Muscle layer of colon (tissue), 2 donors: ENCODE measurements around the gene CLEC2L.

Source experiments
- H3K27ac ChIP-seq: one replicate; pipeline ENCODE4 v1.7.0; 2013; ENCODE audit warnings: low read depth, mild to moderate bottlenecking, low read length, moderate library complexity
- H3K27me3 ChIP-seq, 2 donors: one replicate each; pipeline ENCODE4 v1.7.0; 2013; ENCODE audit warnings: low read length in 2 of 2, mild to moderate bottlenecking in 2 of 2; ENCODE audit not compliant: insufficient read depth in 2 of 2, control insufficient read depth in 1 of 2
- H3K36me3 ChIP-seq: one replicate; pipeline ENCODE4 v1.7.0; 2013; ENCODE audit warnings: mild to moderate bottlenecking, low read length; ENCODE audit not compliant: insufficient read depth
- H3K4me1 ChIP-seq: one replicate; pipeline ENCODE4 v1.7.0; 2013; ENCODE audit warnings: mild to moderate bottlenecking, low read length; ENCODE audit not compliant: insufficient read depth
- H3K4me3 ChIP-seq, 2 donors: one replicate each; pipeline ENCODE4 v1.7.0; 2013; ENCODE audit warnings: low read length in 2 of 2, low read depth in 1 of 2, mild to moderate bottlenecking in 1 of 2, moderate library complexity in 1 of 2
- H3K9ac ChIP-seq: one replicate; pipeline ENCODE4 v1.7.0; 2013; ENCODE audit warnings: low read length
- H3K9me3 ChIP-seq: one replicate; pipeline ENCODE4 v1.7.0; 2013; ENCODE audit warnings: mild to moderate bottlenecking, low read length
- donor health status: abdominal sarcoma.
- donor health status: Adenocarcinoma of cecum.

The CLEC2L gene

GRCh38 chr7:139560678-139561077, 37.2 kb downstream of the CLEC2L start:
- no peaks in the 10 kb centered on the region for H3K36me3 ChIP-seq
- H3K27me3 ChIP-seq, result no peaks in the 10 kb centered on the region
- no peak overlapping the region for H3K27ac ChIP-seq
- H3K4me1 ChIP-seq, result no peaks in the 10 kb centered on the region
- no peak overlapping the region for H3K9ac ChIP-seq
- H3K9me3 ChIP-seq, result no peaks in the 10 kb centered on the region
- H3K4me3 ChIP-seq, result no peak overlapping the region

DNA sequence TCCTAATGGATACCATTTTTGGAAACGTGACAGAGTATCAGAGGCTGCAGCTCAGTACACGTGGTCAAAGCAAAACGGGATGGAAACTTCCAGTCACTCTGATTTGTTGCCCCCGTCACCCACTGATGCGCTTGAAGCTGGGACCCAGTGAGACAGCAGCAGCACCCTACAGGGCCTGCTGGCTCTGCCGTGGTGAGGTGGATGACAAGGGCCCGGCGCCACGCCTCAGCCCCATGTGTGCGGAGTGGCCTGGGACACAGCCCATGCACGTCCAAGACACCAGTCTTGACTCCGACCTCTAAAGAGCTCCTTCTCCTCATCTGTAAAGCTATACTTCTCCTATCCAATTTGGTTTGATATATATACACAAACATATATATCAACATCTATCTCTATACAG, 39.0 kb downstream of the CLEC2L start:
- Histone ChIP-seq H3K27ac (no peak overlapping the region), H3K4me3 (no peak overlapping the region), H3K27me3 (no peaks in the 10 kb centered on the region), H3K4me1 (no peaks in the 10 kb centered on the region), H3K9ac (no peak overlapping the region), H3K36me3 (no peaks in the 10 kb centered on the region), H3K9me3 (no peaks in the 10 kb centered on the region)

GRCh38 chr7:139562961-139563565, 39.6 kb downstream of the CLEC2L start:
- H3K36me3 ChIP-seq, result no peaks in the 10 kb centered on the region
- H3K9me3 ChIP-seq, result no peaks in the 10 kb centered on the region
- H3K4me1 ChIP-seq, result no peaks in the 10 kb centered on the region
- H3K27ac ChIP-seq, result no peak overlapping the region
- H3K9ac ChIP-seq, result no peak overlapping the region
- no peak overlapping the region for H3K4me3 ChIP-seq
- no peaks in the 10 kb centered on the region for H3K27me3 ChIP-seq

- Histone ChIP-seq H3K9me3 (no peaks in the 10 kb centered on the region), H3K27me3 (no peaks in the 10 kb centered on the region), H3K4me3 (no peak overlapping the region), H3K36me3 (no peaks in the 10 kb centered on the region), H3K4me1 (no peaks in the 10 kb centered on the region), H3K9ac (no peak overlapping the region), H3K27ac (no peak overlapping the region)
These were observed 40.4 kb downstream of the CLEC2L start for GRCh38 chr7:139563856-139564255.

DNA sequence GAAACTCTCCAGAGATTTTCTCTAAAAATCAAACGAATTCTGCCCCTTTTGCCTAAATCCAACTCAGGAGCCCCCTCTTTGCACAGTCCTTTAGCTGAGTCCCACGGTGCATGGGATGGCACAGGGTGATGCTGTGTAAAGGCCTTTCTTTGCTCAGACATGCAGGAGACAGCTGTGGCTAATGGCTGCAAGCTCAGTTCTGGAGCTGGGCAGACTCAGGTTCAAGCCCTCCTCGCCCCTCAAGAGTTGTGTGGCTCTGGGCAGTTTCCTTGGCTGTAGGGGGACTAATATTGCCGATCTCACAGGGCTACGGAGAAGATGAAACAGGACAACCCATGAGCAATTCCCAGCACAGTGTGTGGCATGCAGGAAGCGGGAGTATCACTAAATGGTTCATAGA, 42.6 kb downstream of the CLEC2L start:
- H3K36me3 ChIP-seq, result no peaks in the 10 kb centered on the region
- H3K4me1 ChIP-seq, result no peaks in the 10 kb centered on the region
- H3K4me3 ChIP-seq, result no peak overlapping the region
- H3K9ac ChIP-seq, result no peak overlapping the region
- H3K27me3 ChIP-seq, result no peaks in the 10 kb centered on the region
- no peaks in the 10 kb centered on the region for H3K9me3 ChIP-seq
- no peak overlapping the region for H3K27ac ChIP-seq

DNA sequence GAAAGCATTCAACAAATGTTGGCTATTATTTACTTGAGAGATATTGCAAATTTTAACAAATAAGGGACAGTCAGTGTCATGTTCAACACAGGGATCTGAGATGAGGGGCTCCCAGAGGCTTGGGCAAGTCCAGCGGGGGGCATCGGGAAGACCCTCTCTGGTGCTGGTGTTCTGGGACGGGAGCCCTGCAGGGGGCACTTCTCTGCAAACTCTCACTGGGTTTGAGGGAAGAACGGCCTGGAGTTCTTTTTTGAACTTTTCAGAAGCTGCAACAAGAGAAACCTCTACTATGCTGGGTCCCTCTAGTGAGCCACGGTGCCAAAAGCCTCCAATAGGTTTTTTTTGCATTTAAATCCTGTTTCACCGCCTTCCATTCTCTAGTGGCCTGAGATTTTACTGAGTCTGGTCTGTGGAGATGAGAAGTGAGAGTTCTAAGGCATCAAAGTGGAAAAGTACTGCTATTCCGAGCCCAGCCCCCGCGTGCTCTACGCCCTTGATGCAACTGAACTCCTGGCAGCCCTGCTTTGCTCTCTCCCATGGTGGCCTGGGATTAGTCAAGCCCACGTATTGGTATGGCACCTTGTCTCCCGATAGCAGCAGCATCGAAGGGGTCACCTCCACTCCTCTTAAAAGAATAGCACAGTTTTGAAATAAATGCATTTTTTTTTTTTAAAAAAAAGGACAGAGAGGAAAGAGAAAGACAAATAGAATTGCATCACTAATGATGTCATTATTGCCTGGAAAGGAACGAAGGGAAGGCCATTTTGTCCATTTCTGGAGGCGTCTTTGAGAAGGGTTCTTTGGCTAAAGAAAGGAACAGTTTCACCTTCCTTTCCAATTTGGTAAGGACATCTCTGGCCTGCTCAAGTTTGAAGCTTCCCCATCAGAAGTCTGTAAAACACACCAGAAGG, 43.5 kb downstream of the CLEC2L start:
- Histone ChIP-seq H3K27ac (no peak overlapping the region), H3K9ac (no peak overlapping the region), H3K27me3 (no peaks in the 10 kb centered on the region), H3K9me3 (no peaks in the 10 kb centered on the region), H3K4me1 (no peaks in the 10 kb centered on the region), H3K4me3 (no peak overlapping the region), H3K36me3 (no peaks in the 10 kb centered on the region)

- H3K4me3 ChIP-seq, result no peak overlapping the region
- no peak overlapping the region for H3K9ac ChIP-seq
- no peak overlapping the region for H3K27ac ChIP-seq
- no peaks in the 10 kb centered on the region for H3K9me3 ChIP-seq
- no peaks in the 10 kb centered on the region for H3K36me3 ChIP-seq
- no peaks in the 10 kb centered on the region for H3K4me1 ChIP-seq
- no peaks in the 10 kb centered on the region for H3K27me3 ChIP-seq
These were observed 44.3 kb downstream of the CLEC2L start for GRCh38 chr7:139567647-139568345.

GRCh38 chr7:139568346-139568675, 44.8 kb downstream of the CLEC2L start:
- no peaks in the 10 kb centered on the region for H3K9me3 ChIP-seq
- H3K27me3 ChIP-seq, result no peaks in the 10 kb centered on the region
- no peak overlapping the region for H3K9ac ChIP-seq
- H3K4me1 ChIP-seq, result no peaks in the 10 kb centered on the region
- H3K27ac ChIP-seq, result no peak overlapping the region
- no peak overlapping the region for H3K4me3 ChIP-seq
- H3K36me3 ChIP-seq, result no peaks in the 10 kb centered on the region

- no peaks in the 10 kb centered on the region for H3K27me3 ChIP-seq
- H3K36me3 ChIP-seq, result no peaks in the 10 kb centered on the region
- H3K9me3 ChIP-seq, result no peaks in the 10 kb centered on the region
- H3K27ac ChIP-seq, result no peak overlapping the region
- no peak overlapping the region for H3K9ac ChIP-seq
- H3K4me3 ChIP-seq, result no peak overlapping the region
- no peaks in the 10 kb centered on the region for H3K4me1 ChIP-seq
These were observed 45.5 kb downstream of the CLEC2L start for GRCh38 chr7:139568813-139569490.

- H3K4me3 ChIP-seq, result no peak overlapping the region
- H3K9ac ChIP-seq, result no peak overlapping the region
- no peaks in the 10 kb centered on the region for H3K9me3 ChIP-seq
- peaks cover 7% of the 10 kb centered on the region for H3K36me3 ChIP-seq
- H3K4me1 ChIP-seq, result no peaks in the 10 kb centered on the region
- no peak overlapping the region for H3K27ac ChIP-seq
- H3K27me3 ChIP-seq, result no peaks in the 10 kb centered on the region
These were observed 46.6 kb downstream of the CLEC2L start for GRCh38 chr7:139570119-139570518.

GRCh38 chr7:139570626-139571025, 47.1 kb downstream of the CLEC2L start:
- no peaks in the 10 kb centered on the region for H3K9me3 ChIP-seq
- H3K36me3 ChIP-seq, result peaks cover 7% of the 10 kb centered on the region
- H3K4me1 ChIP-seq, result no peaks in the 10 kb centered on the region
- H3K4me3 ChIP-seq, result no peak overlapping the region
- H3K27ac ChIP-seq, result no peak overlapping the region
- no peaks in the 10 kb centered on the region for H3K27me3 ChIP-seq
- H3K9ac ChIP-seq, result no peak overlapping the region
